ENCODE measurements around the gene SLC45A3. TPM values are rescaled to one million over a fixed set of nuclear protein-coding genes. Genes with fewer than 3 reads are reported as not detected.

SLC45A3 gene
- total and polyA plus RNA-seq, 2 donors (not counting 3 experiments of a cell fraction or from before 2014, with no cell fraction given) = 15.1 to 15.6 TPM

DNA sequence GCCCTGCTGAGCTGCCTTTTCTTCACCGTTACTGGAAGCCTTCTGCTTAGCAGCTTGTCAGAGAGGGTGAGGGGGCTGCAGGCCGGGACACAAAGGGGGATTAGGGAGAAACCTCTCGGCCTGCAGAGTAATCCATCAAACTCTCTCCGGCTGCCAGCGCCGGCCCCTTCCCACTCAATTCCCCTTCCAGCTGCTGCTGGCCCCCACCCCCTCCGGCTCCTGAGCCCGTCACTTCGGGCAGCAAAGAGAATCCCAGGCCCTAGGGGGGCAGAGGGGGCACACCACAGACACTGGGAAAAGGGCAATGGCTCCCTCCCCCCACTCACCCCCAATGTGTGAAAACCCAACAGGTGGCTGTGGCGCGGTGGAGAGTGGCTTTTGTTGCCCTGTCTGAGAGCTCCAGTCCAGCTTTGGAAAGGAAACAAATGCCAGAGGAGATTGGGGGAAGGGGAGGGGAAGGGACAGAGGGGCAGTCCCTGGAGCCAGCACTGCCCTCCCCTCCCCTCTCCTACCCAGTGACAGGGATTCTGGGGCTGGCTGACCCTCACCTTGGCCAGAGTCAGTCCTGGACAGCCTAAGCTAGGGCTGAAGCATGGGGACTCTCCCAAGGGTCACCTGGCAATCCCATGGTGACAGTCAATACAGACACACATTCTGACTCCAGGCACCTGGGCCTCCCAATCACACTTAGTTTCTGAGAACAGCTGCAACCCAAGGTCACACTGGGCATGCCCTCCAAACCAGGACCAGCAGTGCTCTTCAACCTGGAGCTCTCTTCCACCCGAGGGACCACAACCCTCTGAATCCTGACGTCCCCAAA lies 9.5 kb downstream of the SLC45A3 start:
- Histone ChIP-seq H4K20me1 (replicated peaks; ENCODE audit: control insufficient read depth, extremely low read depth, insufficient read depth, low read length) (no peaks in the 10 kb centered on the region), H3K9ac (replicated peaks; ENCODE audit: extremely low read depth, insufficient read depth, low read length) (no peak overlapping the region), H2AFZ (ENCODE audit: low read depth, low read length) (no peak overlapping the region), H3K9me1 (replicated peaks; ENCODE audit: control insufficient read depth, extremely low read depth, insufficient read depth, low read length) (no peaks in the 10 kb centered on the region), H3K4me2 (ENCODE audit: insufficient read depth, low read length) (no peak overlapping the region), H3K27me3 (ENCODE audit: control insufficient read depth in 2 of 2, insufficient read depth in 2 of 2, low read length in 2 of 2) (no peaks in the 10 kb centered on the region), H3K79me2 (ENCODE audit: control insufficient read depth, insufficient read depth, low read length) (peaks cover 6% of the 10 kb centered on the region), H3K4me1 (ENCODE audit: control insufficient read depth, extremely low read depth, insufficient read depth, low read length) (peaks cover 17% of the 10 kb centered on the region), H3K9me3 (replicated peaks; ENCODE audit: control insufficient read depth, insufficient read depth, low read length) (no peaks in the 10 kb centered on the region), H3K27ac (ENCODE audit: insufficient read depth, low read depth, low read length) (no peak overlapping the region), H3K36me3 (ENCODE audit: control insufficient read depth in 2 of 2, extremely low read depth in 1 of 2, insufficient read depth in 2 of 2, low read length in 2 of 2) (no peaks in the 10 kb centered on the region), H3K4me3 (replicated peaks in 1 of 3; ENCODE audit: insufficient read depth in 1 of 3, low read depth in 1 of 3, low read length in 3 of 3) (no peak overlapping the region)
- intact Hi-C loops (cut with micrococcal nuclease) = no loop called here
- no peak for DNase-seq (ENCODE audit: low read depth, low spot score)
- FAIRE-seq = no peak
- dilution Hi-C loops (cut with MboI; ENCODE audit: extremely low pct_ligation_motif_present, low sequenced_read_pairs) = no loop called here
- POLR2A ChIA-PET = no interaction called here
- CTCF ChIA-PET = interaction anchor here (1.0 to 17.5 kb wide), 6 partner anchors 8 to 307 kb away, joined by 3 to 908 read pairs (median 11); no protein-coding TSS in a partner anchor
- BruUV-seq (replicated peaks) = no TSS peak
- no peak for TF ChIP-seq JUN (IDR thresholded peaks at IDR 0.05; ENCODE audit: borderline replicate concordance, insufficient read depth, insufficient read length, low read depth)
- TF ChIP-seq, protein P1, sequence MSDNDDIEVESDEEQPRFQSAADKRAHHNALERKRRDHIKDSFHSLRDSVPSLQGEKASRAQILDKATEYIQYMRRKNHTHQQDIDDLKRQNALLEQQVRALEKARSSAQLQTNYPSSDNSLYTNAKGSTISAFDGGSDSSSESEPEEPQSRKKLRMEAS (IDR thresholded peaks at IDR 0.05; ENCODE audit: insufficient read depth, insufficient read length) = no peak
- no peak for TF ChIP-seq POLR2AphosphoS5 (IDR thresholded peaks at IDR 0.05; ENCODE audit: insufficient read depth, low read depth, low read length)
- no peak for TF ChIP-seq MYC (IDR thresholded peaks at IDR 0.05; ENCODE audit: low read depth, low read length)
- no peak for TF ChIP-seq FOS (IDR thresholded peaks at IDR 0.05; ENCODE audit: borderline replicate concordance, insufficient read depth, low read length)
- no peak for TF ChIP-seq GATA2 (IDR thresholded peaks at IDR 0.05; ENCODE audit: insufficient read depth, insufficient read length, low read depth, low read length)
- TF ChIP-seq POLR2A (IDR thresholded peaks at IDR 0.05; ENCODE audit: low read depth, low read length) = no peak
- no peak for TF ChIP-seq EZH2 (IDR thresholded peaks at IDR 0.05; ENCODE audit: borderline replicate concordance, low read depth, low read length, severe bottlenecking)

Data from endothelial cell of umbilical vein (primary cell).